Body of pancreas (tissue), 4 donors: ENCODE data around the gene FARS2.

Source experiments
- POLR2A ChIP-seq, 3 donors: fragments of 450-650 bp; IDR thresholded peaks; one replicate each; pipeline ENCODE4 v1.6.1; 2016; ENCODE audit warnings: antibody characterized with exemption in 3 of 3, mild to moderate bottlenecking in 2 of 3
- TF ChIP-seq, protein P1 (sequence below), 7 experiments: fragments of 450-650 bp in 4 of 7; fragments of 200-600 bp in 3 of 7; sonication (generic) in 3 of 7; IDR thresholded peaks; one replicate each; pipeline ENCODE4 v1.5.1; 2016 to 2019; ENCODE audit warnings: antibody characterized with exemption in 7 of 7

DNA sequence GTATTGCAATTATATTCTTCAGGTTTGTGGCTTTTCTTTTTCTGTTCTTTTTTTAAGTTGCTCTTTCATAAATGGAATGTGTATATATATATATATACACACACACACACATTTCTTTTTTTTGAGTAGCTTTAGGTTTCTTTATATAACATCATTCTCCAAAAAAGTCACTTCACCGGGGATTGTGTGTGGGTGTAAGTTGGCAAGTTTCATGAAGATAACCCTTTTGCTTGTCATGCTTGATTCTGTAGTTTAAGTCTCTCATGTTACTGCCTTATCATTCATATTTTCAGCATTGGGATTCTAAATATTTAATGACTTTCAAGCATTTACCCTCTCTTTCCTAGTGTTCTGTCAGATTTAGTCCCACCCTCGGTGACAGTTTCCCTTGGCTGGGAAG lies 181.0 kb downstream of the FARS2 start:
- TF ChIP-seq POLR2A (IDR thresholded peaks at IDR 0.05) = no peak
- TF ChIP-seq, protein P1, sequence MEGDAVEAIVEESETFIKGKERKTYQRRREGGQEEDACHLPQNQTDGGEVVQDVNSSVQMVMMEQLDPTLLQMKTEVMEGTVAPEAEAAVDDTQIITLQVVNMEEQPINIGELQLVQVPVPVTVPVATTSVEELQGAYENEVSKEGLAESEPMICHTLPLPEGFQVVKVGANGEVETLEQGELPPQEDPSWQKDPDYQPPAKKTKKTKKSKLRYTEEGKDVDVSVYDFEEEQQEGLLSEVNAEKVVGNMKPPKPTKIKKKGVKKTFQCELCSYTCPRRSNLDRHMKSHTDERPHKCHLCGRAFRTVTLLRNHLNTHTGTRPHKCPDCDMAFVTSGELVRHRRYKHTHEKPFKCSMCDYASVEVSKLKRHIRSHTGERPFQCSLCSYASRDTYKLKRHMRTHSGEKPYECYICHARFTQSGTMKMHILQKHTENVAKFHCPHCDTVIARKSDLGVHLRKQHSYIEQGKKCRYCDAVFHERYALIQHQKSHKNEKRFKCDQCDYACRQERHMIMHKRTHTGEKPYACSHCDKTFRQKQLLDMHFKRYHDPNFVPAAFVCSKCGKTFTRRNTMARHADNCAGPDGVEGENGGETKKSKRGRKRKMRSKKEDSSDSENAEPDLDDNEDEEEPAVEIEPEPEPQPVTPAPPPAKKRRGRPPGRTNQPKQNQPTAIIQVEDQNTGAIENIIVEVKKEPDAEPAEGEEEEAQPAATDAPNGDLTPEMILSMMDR (IDR thresholded peaks at IDR 0.05) = no peak
